ENCODE measurements around the gene PRODH.
"Not testable (repeated sequence)": the region's sequence is repeated elsewhere in the genome, so short reads cannot be mapped to it uniquely, and the experiment has no call there.

DNA sequence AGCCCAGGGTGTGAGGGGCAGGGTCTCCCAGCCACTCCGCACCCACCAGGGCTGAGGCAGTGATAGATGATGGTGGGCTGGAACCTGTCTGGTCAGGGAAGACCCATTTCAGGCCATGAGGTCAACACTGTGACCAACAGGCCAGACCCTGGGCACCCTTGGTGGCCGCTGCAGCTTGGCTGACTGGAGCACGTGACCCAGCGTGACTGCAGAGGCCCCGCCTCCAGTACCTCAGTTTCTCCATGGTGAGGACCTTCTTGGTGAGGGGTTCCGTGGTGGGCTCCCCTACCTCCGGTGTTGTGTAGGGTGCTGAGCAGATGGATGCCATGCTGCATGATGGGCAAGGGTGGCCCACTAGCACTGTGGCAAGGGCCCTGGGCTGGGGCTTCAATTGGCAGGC lies 35.9 kb upstream of the PRODH start:
- TF ChIP-seq, protein P1, sequence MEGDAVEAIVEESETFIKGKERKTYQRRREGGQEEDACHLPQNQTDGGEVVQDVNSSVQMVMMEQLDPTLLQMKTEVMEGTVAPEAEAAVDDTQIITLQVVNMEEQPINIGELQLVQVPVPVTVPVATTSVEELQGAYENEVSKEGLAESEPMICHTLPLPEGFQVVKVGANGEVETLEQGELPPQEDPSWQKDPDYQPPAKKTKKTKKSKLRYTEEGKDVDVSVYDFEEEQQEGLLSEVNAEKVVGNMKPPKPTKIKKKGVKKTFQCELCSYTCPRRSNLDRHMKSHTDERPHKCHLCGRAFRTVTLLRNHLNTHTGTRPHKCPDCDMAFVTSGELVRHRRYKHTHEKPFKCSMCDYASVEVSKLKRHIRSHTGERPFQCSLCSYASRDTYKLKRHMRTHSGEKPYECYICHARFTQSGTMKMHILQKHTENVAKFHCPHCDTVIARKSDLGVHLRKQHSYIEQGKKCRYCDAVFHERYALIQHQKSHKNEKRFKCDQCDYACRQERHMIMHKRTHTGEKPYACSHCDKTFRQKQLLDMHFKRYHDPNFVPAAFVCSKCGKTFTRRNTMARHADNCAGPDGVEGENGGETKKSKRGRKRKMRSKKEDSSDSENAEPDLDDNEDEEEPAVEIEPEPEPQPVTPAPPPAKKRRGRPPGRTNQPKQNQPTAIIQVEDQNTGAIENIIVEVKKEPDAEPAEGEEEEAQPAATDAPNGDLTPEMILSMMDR (IDR thresholded peaks at IDR 0.05), result not testable (repeated sequence)
- not testable (repeated sequence) for TF ChIP-seq POLR2A (IDR thresholded peaks at IDR 0.05)

Measured in uterus (tissue), 2 donors.